GM12873 (cell line): ENCODE results near the gene EXOC3L4.

Source experiments
- CTCF ChIP-seq: IDR thresholded peaks from 2 replicates; pipeline ENCODE4 v1.5.1; 2012; ENCODE audit warnings: low read depth, mild to moderate bottlenecking, moderate library complexity, low read length, control low read depth; ENCODE audit not compliant: insufficient read depth; ENCODE audit errors: missing control alignments

The EXOC3L4 gene

GRCh38 chr14:103118663-103119404 lies 24.3 kb downstream of the EXOC3L4 start:
- no peak for TF ChIP-seq CTCF

DNA sequence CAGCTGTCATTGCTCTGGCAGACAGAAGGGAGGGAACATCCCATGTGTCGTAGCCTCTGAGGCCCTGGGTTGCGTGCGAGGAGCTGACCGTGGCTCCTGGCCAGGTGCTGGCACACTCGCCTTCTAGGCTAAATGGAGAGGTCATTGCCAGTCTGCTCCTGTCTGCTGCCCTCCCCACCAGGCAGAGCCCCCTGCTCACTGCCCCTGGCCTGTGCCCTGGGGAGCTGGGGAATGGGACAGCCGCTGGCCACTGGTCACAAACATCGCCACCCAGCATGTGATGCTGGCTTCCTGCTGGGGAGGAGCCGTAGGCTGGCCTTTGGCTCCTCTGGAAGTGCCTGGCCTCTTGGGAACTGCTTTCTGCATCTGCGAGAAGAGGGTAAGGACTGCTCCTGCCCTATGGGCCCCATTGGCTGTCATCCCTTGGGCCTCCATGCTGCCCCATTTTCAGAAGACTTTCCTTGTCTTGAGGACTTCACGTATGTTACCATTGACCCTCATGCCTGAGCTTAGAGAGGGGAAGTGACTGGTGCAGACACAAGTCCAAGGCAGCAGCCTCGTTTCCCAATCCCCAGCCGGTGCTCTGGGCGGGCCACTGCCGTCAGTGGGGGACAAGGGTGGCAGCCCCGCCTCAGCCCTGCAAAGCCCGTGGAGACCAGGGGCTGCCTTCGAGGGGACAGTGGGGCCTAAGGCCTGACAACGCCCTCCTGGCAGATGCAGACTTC lies 26.8 kb downstream of the EXOC3L4 start:
- TF ChIP-seq CTCF = no peak

GRCh38 chr14:103121846-103122584 lies 27.5 kb downstream of the EXOC3L4 start:
- no peak for TF ChIP-seq CTCF

DNA sequence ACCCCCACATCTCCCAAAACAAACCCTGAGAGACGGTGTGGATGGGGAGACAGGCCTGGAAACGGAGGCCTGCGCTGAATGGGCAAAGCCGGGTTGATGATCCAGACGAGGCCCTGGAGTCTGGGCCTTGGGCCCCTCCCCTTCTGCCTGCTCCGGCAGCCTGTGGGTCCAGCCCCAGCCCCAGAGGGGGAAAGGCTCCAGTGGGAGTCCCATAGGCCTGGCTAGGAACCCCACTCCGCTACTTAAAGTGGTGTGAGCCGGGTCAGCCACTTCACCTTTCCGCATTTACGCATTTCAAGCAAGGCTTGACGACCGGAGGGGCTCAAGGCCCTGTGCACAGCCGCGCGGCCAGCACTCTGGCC lies 28.0 kb downstream of the EXOC3L4 start:
- no peak for TF ChIP-seq CTCF

DNA sequence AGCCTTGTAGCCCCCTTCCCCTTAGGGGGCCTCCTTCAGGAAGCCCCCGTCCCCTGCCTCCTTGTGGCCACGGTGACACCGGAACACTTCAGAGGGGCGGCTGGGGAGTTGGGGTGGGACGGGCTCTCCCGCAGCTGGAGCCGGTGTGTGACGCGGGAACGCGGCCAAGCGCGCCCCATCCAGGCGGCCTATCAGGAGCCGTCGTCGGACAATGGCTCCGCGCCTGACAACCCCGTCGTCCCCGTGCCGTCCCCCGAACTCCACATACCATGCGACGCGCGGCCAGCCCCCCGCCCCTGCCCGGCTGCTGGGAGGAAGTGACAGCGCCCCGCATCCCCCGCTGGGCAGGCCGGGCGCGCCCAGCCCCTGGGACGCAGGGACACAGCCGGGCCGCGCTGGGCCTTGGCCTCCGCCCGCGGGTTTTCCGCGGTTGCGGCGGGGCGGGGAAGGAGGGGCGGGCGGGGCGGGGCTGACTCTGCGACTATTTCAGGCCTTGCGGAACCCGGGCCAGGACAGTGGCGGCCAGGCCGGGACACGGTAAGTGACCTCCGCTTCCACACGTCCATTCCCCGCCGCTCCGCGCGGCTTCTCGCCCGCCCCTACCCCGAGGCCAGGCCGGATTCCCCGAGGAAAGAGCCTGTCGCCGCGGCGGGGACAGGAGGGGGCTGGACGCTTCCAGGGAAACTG lies 28.6 kb downstream of the EXOC3L4 start, which contains the start of gene TNFAIP2:
TNFAIP2 (plus strand) TSS at position 515 of the 687 bp plus-strand sequence. CDS start 2,997 bp downstream, outside the sequence.
- peak; percentile 7 for TF ChIP-seq CTCF

DNA sequence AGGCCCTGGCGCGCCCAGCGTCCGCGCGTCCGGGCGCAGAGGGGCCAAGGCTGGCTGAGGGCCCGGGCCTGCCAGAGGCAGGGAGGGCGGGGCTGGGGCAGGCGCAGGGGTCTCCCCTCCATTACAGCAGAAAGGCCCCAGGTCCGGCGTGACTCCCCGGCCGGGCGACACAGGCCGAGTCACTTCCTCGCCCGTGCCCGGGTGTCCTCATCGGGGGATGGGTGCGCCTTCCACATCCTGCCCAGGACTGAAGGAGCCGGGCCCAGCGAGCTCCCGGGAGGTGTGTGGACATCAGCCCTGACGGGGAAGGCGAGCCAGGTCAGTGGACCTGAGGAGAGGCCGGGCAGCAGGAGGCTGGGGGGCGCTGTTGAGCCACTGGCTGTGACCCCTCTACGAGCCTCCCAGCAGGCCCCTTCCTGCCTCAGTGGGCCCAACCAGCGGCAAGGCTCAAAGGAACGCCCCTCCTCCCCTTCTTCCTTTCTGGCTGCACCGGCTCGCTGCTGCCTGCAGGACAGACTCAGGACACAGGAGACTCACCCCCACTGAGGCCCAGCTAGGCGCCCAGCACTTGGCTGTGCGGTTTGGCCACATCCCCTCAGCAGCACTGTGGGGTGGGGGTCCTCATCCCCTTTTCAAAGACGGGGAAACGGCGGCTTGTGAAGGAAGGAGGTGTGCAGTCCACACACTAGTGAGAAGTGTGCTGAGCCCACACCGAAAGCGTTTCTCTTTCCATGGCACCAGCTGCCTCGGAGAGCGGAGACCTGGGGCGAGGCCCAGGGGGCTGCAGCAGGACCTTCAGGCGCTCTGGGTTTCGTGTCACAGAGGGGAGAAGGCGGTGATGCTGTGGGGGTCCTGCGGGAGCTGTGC lies 29.3 kb downstream of the EXOC3L4 start:
- TF ChIP-seq CTCF = peak; percentile 48
